Upper lobe of right lung (tissue), 1 donor: ENCODE data around the gene LRRFIP1. TPM values are rescaled to one million over a fixed set of nuclear protein-coding genes. Genes with fewer than 3 reads are reported as not detected.

Experiments used
- ATAC-seq: fragments of 200-7000 bp; cut with Tn5 transposase; one replicate; pipeline ENCODE4 v1.9.1; 2020; ENCODE audit warnings: mild to moderate bottlenecking, moderate library complexity
- DNase-seq: peaks from one replicate; pipeline ENCODE4 v3.0.0-alpha.2; 2020
- H3K27ac ChIP-seq: fragments of 200-600 bp; one replicate; pipeline ENCODE4 v1.8.0; 2022
- H3K27me3 ChIP-seq: fragments of 200-600 bp; one replicate; pipeline ENCODE4 v1.8.0; 2022; ENCODE audit warnings: mild to moderate bottlenecking
- H3K36me3 ChIP-seq: fragments of 200-600 bp; one replicate; pipeline ENCODE4 v1.8.0; 2022
- H3K4me1 ChIP-seq: fragments of 200-600 bp; one replicate; pipeline ENCODE4 v1.8.0; 2022
- H3K4me3 ChIP-seq: fragments of 200-600 bp; one replicate; pipeline ENCODE4 v1.8.0; 2022; ENCODE audit warnings: mild to moderate bottlenecking
- H3K9me3 ChIP-seq: fragments of 200-600 bp; one replicate; pipeline ENCODE4 v1.8.0; 2022
- intact Hi-C: fragments of 100-400 bp; cut with DNase I; formaldehyde crosslinking; loops from one replicate; pipeline ENCODE4 v1.11.0; 2022
- total RNA-seq: library from RNA; stranded (reverse); fragmentation: NEBNext Ultra II Directional; extraction: Animal tissue kit (Norgen Biotek cat#: 25700); gene quantifications from one replicate; pipeline ENCODE4 v1.2.1, GENCODE V29; 2021
- TF ChIP-seq, protein P1 (sequence below): fragments of 200-600 bp; IDR thresholded peaks from one replicate; pipeline ENCODE4 v1.8.0; 2022; ENCODE audit warnings: antibody characterized with exemption
- donor health status: DM: no; HTN: yes; CAD: no; lungs with severe emphysema.

LRRFIP1 gene
- total RNA-seq, 1 donor from 2014 or later, result 178 TPM

DNA sequence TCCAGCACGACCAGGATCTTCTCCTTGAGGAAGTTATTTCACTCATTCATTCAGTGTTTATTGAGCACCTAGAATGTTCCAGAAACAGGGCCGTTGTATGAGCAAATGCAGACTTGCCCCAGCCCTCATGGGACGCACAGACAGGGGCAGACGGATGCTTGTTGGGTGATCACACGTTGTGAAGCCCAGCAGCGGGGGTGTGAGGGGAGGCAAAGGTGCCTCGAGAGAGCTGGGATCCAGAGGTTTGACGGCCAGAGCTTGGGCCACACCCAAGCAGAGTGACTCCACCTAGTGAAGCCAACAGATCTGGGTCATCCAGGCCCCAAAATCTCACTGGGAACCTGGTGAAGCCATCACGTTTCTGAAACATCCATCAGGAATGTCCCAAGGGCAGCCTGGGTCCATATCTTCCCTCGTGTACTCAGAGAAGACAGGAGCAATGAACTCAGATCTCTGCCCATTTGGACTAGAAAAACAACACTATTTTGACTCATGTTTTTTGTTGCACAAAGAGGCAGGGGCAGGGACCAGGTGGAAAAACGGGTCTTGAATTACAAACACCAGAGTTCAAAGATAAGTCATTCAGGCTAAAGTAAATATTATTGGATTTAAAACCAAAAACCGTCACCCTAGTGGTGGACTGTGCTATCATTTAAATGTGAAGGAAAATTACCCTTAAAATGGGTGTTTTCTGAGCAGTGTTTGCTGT, 116.3 kb downstream of the LRRFIP1 start:
- TF ChIP-seq, protein P1, sequence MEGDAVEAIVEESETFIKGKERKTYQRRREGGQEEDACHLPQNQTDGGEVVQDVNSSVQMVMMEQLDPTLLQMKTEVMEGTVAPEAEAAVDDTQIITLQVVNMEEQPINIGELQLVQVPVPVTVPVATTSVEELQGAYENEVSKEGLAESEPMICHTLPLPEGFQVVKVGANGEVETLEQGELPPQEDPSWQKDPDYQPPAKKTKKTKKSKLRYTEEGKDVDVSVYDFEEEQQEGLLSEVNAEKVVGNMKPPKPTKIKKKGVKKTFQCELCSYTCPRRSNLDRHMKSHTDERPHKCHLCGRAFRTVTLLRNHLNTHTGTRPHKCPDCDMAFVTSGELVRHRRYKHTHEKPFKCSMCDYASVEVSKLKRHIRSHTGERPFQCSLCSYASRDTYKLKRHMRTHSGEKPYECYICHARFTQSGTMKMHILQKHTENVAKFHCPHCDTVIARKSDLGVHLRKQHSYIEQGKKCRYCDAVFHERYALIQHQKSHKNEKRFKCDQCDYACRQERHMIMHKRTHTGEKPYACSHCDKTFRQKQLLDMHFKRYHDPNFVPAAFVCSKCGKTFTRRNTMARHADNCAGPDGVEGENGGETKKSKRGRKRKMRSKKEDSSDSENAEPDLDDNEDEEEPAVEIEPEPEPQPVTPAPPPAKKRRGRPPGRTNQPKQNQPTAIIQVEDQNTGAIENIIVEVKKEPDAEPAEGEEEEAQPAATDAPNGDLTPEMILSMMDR, result no peak
- Histone ChIP-seq H3K4me1 (peaks cover 47% of the 10 kb centered on the region), H3K4me3 (no peak overlapping the region), H3K9me3 (no peaks in the 10 kb centered on the region), H3K27ac (no peak overlapping the region), H3K27me3 (no peaks in the 10 kb centered on the region), H3K36me3 (peaks cover 21% of the 10 kb centered on the region)
- ATAC-seq (no peak), DNase-seq (no peak)
- intact Hi-C loops, result no loop called here

DNA sequence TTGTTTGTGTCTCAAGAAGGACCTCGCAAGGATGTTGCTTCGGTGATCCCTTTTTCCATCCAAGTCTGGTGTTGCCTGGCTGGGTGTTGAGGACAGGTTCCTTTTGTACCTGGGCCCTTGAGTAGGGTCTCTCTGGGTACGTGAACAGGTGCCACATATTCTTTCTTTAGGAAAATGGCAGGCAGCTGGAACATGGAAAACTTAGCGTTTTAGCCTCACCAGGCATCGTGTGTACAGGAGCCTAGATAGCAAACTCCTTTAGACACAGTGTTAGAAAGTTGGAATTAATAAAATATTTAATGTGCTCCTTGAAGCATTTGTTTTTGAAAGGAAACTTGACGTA, 116.9 kb downstream of the LRRFIP1 start:
- H3K4me3 ChIP-seq, result no peak overlapping the region
- H3K9me3 ChIP-seq, result no peaks in the 10 kb centered on the region
- TF ChIP-seq, protein P1, result no peak
- no peaks in the 10 kb centered on the region for H3K27me3 ChIP-seq
- intact Hi-C loops, result no loop called here
- ATAC-seq (no peak), DNase-seq (no peak)
- H3K36me3 ChIP-seq, result peaks cover 27% of the 10 kb centered on the region
- H3K4me1 ChIP-seq, result peaks cover 42% of the 10 kb centered on the region
- no peak overlapping the region for H3K27ac ChIP-seq

DNA sequence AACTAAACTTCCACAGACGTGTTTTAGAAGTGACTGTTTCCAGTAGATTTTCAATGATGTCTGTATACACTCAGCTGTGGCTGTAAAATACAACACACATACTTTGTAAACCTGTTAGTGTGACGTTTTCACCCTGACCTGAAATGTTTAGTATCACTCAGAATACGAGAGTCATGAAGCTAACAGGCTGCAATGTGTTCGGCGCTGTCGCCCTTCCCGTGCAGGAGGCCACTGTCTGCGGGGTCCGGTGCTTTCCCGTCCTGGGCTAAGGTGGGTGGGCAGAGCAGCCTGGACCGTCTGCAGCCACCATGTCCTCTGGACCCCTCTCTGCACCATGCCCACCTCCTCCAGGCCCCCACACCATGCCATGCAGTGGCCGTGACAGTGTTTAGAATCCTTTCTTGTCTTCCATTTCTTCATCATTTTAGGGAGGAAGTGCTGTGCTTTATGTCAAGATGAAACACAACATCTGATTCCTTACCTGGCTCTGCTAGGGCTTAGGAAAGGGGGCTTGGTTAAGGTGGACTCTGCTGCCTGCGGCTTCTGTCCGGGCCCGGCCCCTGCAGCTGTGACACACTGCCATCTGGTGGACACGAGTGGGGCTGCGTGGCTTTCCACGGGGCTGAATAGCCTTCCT, 117.3 kb downstream of the LRRFIP1 start:
- no peaks in the 10 kb centered on the region for H3K27me3 ChIP-seq
- peaks cover 31% of the 10 kb centered on the region for H3K36me3 ChIP-seq

DNA sequence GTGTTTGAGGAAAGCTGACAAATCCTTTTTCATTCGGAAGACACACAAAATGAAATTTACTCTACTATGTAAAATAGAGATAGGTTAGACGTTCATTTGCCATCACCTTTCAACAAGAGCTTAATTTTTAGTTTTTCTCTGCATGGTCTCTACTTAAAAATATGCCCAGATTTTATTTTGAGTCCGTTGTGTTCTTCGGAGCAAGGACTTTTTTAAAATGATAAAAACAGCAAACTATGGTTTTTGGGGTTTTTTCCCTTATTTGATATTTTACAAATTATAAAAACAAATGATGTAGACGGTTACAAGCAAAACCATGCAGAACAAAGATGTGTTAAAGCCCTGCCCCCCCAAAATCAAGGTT, 117.8 kb downstream of the LRRFIP1 start:
- Histone ChIP-seq H3K27ac (no peak overlapping the region), H3K4me1 (peaks cover 34% of the 10 kb centered on the region), H3K27me3 (no peaks in the 10 kb centered on the region), H3K4me3 (no peak overlapping the region), H3K9me3 (no peaks in the 10 kb centered on the region), H3K36me3 (peaks cover 36% of the 10 kb centered on the region)
- intact Hi-C loops, result loop anchor here (5.0 kb wide), 2 partner anchors 73 to 168 kb away; no protein-coding TSS in a partner anchor
- ATAC-seq (no peak), DNase-seq (no peak)
- TF ChIP-seq, protein P1, result no peak

More for the DNA sequence above, 117.3 kb downstream of the LRRFIP1 start:
- intact Hi-C loops, result loop anchor here (5.0 kb wide), 2 partner anchors 72 to 167 kb away; no protein-coding TSS in a partner anchor
- ATAC-seq, result peak; percentile 93
- peak; percentile 85 for DNase-seq
- Histone ChIP-seq H3K27ac (no peak overlapping the region), H3K4me1 (peaks cover 37% of the 10 kb centered on the region), H3K9me3 (no peaks in the 10 kb centered on the region), H3K4me3 (no peak overlapping the region)
- TF ChIP-seq, protein P1, result peak; percentile 98

DNA sequence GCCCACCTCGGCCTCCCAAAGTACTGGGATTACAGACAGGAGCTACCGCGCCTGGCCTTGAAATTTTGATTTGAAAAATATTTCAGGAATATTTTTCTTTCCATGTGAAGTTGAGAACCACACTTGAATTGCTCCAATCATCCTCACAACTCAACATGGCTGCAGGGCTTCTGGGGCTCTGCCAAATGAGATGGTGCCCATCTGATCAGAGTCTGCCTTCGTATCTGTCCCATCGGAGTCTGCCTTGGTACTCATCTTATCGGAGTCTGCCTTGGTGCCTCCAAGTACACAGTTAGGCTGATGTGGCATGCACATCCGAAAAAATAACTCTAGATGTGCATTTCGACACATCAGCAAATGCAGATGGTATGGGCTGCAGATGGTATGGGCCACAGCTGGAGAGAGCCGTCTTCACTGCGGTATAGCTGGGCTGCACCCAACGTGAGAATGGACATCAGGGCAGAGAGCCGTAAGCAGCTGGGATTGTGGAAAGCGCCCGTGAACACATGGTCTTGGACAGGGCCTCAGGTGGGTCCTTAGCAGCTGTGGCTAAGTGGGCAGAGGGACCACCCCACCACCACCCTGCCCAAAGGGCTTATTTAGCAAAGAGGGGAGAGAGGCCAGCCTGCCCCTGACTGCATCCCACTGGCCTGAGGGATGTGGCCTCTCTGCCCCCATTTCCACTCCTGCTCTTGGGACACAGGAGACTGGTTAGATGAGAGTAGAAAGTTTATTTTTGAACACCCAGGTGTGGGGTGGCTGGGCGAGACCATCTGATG, 119.1 kb downstream of the LRRFIP1 start:
- DNase-seq, result no peak
- H3K36me3 ChIP-seq, result peaks cover 49% of the 10 kb centered on the region
- no peak for ATAC-seq
- H3K27ac ChIP-seq, result no peak overlapping the region
- H3K4me1 ChIP-seq, result peaks cover 25% of the 10 kb centered on the region
- H3K27me3 ChIP-seq, result no peaks in the 10 kb centered on the region
- no peaks in the 10 kb centered on the region for H3K9me3 ChIP-seq
- H3K4me3 ChIP-seq, result no peak overlapping the region
- intact Hi-C loops, result loop anchor here (5.0 kb wide), 2 partner anchors 74 to 169 kb away; no protein-coding TSS in a partner anchor
- TF ChIP-seq, protein P1, result no peak
